Measurements from ENCODE around the gene EPHA7. TPM values are rescaled to one million over a fixed set of nuclear protein-coding genes. Genes with fewer than 3 reads are reported as not detected.

Gene EPHA7
- total RNA-seq, 1 experiment from 2014 or later = 9.5 TPM

- H3K4me1 Mint-ChIP-seq = peaks cover 7 to 12% of the 10 kb centered on the region in 2 experiments
- no peaks in the 10 kb centered on the region for H3K9me3 Mint-ChIP-seq
- Histone ChIP-seq H2BK20ac (ENCODE audit: low read depth, low read length, poor library complexity, severe bottlenecking) (no peak overlapping the region), H2BK120ac (ENCODE audit: low read depth, low read length, poor library complexity, severe bottlenecking) (no peak overlapping the region), H3T11ph (ENCODE audit: low read length) (no peak overlapping the region), H3K27me3 (ENCODE audit: insufficient read depth, low read length) (no peaks in the 10 kb centered on the region), H3K9ac (ENCODE audit: extremely low read depth, insufficient read length, low read length) (no peak overlapping the region), H3K27ac (ENCODE audit: insufficient read length, low read depth, low read length) (no peak overlapping the region), H2BK5ac (ENCODE audit: insufficient read length, low read length) (no peak overlapping the region), H3K56ac (ENCODE audit: insufficient read length, low read depth, low read length) (no peak overlapping the region), H3K4me2 (ENCODE audit: insufficient read depth, insufficient read length, low read length) (no peak overlapping the region), H3K23ac (ENCODE audit: insufficient read length, low read depth, low read length) (no peak overlapping the region), H2AK5ac (ENCODE audit: insufficient read length, low read length) (no peak overlapping the region), H3K4me1 (ENCODE audit: insufficient read depth, low read length) (no peaks in the 10 kb centered on the region; the same call in 1 of the 2 replicates), H4K8ac (replicated peaks; ENCODE audit: insufficient read length, low read depth, low read length) (no peak overlapping the region), H3K23me2 (ENCODE audit: insufficient read length, low read depth, low read length, poor library complexity, severe bottlenecking) (no peaks in the 10 kb centered on the region), H3K79me1 (ENCODE audit: insufficient read depth, low read depth, low read length, poor library complexity, severe bottlenecking) (no peaks in the 10 kb centered on the region), H4K91ac (ENCODE audit: insufficient read length, low read depth, low read length) (no peak overlapping the region), H3K79me2 (ENCODE audit: insufficient read depth, low read length) (no peaks in the 10 kb centered on the region), H3K4ac (ENCODE audit: low read depth, low read length) (no peak overlapping the region), H2BK12ac (ENCODE audit: insufficient read length, low read depth, low read length) (no peak overlapping the region), H2BK15ac (ENCODE audit: low read depth, low read length) (no peak overlapping the region), H2AFZ (ENCODE audit: low read length) (no peak overlapping the region), H3K18ac (ENCODE audit: insufficient read length, low read depth, low read length) (no peak overlapping the region), H3K9me3 (ENCODE audit: control insufficient read depth, low read depth, low read length) (no peaks in the 10 kb centered on the region), H4K5ac (ENCODE audit: insufficient read length, low read depth, low read length) (no peak overlapping the region), H4K20me1 (ENCODE audit: control insufficient read depth, insufficient read depth, insufficient read length) (no peaks in the 10 kb centered on the region), H3K14ac (ENCODE audit: insufficient read depth, low read length) (no peak overlapping the region)
- no peaks in the 10 kb centered on the region for H3K27me3 Mint-ChIP-seq (ENCODE audit: low read depth)
- peaks cover 2% of the 10 kb centered on the region in 3 experiments; a peak in 5 of 7 replicates for H3K36me3 Mint-ChIP-seq (ENCODE audit: insufficient read depth in 1 of 3, low read depth in 3 of 3)
- no peak for DNase-seq
- peak overlapping the region in 1 of 3 experiments; percentile 55; a peak in 2 of 7 replicates for H3K27ac Mint-ChIP-seq
- no peak overlapping the region for H3K4me3 Mint-ChIP-seq
- TF ChIP-seq, protein P1, sequence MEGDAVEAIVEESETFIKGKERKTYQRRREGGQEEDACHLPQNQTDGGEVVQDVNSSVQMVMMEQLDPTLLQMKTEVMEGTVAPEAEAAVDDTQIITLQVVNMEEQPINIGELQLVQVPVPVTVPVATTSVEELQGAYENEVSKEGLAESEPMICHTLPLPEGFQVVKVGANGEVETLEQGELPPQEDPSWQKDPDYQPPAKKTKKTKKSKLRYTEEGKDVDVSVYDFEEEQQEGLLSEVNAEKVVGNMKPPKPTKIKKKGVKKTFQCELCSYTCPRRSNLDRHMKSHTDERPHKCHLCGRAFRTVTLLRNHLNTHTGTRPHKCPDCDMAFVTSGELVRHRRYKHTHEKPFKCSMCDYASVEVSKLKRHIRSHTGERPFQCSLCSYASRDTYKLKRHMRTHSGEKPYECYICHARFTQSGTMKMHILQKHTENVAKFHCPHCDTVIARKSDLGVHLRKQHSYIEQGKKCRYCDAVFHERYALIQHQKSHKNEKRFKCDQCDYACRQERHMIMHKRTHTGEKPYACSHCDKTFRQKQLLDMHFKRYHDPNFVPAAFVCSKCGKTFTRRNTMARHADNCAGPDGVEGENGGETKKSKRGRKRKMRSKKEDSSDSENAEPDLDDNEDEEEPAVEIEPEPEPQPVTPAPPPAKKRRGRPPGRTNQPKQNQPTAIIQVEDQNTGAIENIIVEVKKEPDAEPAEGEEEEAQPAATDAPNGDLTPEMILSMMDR (conservative IDR thresholded peaks at IDR 0.05) = no peak
These were observed 141.1 kb downstream of the EPHA7 start for GRCh38 chr6:93278241-93278640.

Data from H9 (cell line).